Measurements from ENCODE around the gene FAM163B. TPM values are rescaled to one million over a fixed set of nuclear protein-coding genes. Genes with fewer than 3 reads are reported as not detected.

FAM163B gene
- total and polyA plus RNA-seq, 2 of the 8 experiments (the other 6 are each of a cell fraction or from before 2014, with no cell fraction given), result 0.63 to 1.0 TPM

DNA sequence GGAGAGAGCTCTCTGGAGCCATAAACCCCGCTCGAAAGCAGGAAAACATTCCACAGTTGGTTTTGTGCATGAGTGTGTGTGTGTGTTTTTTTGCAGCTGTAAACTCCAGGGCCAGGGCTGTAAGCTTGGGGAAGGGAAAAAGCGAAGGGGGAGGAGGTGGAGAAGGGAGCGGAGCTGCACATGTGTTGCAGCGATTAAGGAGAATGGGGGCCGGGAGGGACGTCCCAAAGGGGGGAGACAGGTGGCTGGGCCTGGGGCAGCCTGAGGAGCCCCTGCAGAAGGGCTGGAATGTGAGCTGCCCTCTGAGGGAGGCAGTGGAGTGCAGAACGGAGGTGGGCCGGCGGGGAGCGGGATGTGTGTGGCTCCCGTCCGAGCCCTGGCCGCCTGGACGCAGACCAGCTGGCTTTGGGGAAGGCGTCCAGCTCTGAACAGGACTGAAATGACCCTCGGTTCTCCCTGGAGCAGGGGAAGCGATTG, 81.7 kb downstream of the FAM163B start:
- POLR2A ChIA-PET (ENCODE audit: partially characterized antibody), result interaction anchor here (0.6 to 3.0 kb wide), 4 partner anchors 10 to 122 kb away, joined by 3 to 11 read pairs (median 6); partner anchors contain the start of gene CACFD1
- TF ChIP-seq POLR2AphosphoS5 (IDR thresholded peaks at IDR 0.05; ENCODE audit: low read depth, low read length) (no peak), TEAD4 (IDR thresholded peaks at IDR 0.05; ENCODE audit: low read depth, low read length) (peak; percentile 52; the same call in 1 of the 2 replicates), BCL11A (IDR thresholded peaks at IDR 0.05; ENCODE audit: low read depth in 2 of 2, low read length in 2 of 2) (no peak), PHF8 (conservative IDR thresholded peaks at IDR 0.05; ENCODE audit: low read depth, low read length) (no peak), TAF1 (IDR thresholded peaks at IDR 0.05; ENCODE audit: low read depth, low read length) (no peak), SP1 (IDR thresholded peaks at IDR 0.05; ENCODE audit: low read depth, low read length) (no peak), CEBPB (IDR thresholded peaks at IDR 0.05; ENCODE audit: low read depth, low read length) (no peak), RBBP5 (IDR thresholded peaks at IDR 0.05; ENCODE audit: borderline replicate concordance, low read depth, low read length) (no peak), GABPA (IDR thresholded peaks at IDR 0.05; ENCODE audit: borderline replicate concordance, insufficient read depth, low read length) (0 out of 2 replicates have a peak, but pooled peaks have one; percentile 35), KDM1A (IDR thresholded peaks at IDR 0.05; ENCODE audit: borderline replicate concordance, low read length) (no peak), EP300 (IDR thresholded peaks at IDR 0.05; ENCODE audit: borderline replicate concordance in 1 of 2, low read depth in 2 of 2, low read length in 2 of 2) (no peak), TAF7 (optimal IDR thresholded peaks at IDR 0.05; ENCODE audit: borderline replicate concordance, low read depth, low read length) (no peak), KDM4A (IDR thresholded peaks at IDR 0.05; ENCODE audit: low read depth, low read length, severe bottlenecking) (no peak)

More for the DNA sequence above, 81.7 kb downstream of the FAM163B start:
- H3K9me3 ChIP-seq (ENCODE audit: insufficient read depth in 2 of 2, low read depth in 1 of 2, low read length in 1 of 2), result no peaks in the 10 kb centered on the region
- H2BK120ac ChIP-seq (replicated peaks; ENCODE audit: low read depth, low read length), result peak overlapping the region; percentile 52
- H4K8ac ChIP-seq (ENCODE audit: extremely low read depth, insufficient read depth, low read length), result no peak overlapping the region; the same call in 1 of the 2 replicates
- no peak overlapping the region for H2AFZ ChIP-seq (ENCODE audit: low read length)
- H3K79me1 ChIP-seq (ENCODE audit: low read depth, low read length), result no peaks in the 10 kb centered on the region
- H2AK5ac ChIP-seq (ENCODE audit: low read depth, low read length), result no peak overlapping the region
- no peaks in the 10 kb centered on the region for H3K36me3 ChIP-seq (ENCODE audit: control insufficient read depth in 2 of 4, insufficient read depth in 4 of 4, low read length in 3 of 4)
- peaks cover 4 to 33% (median 30%) of the 10 kb centered on the region in 4 experiments for H3K4me1 ChIP-seq (replicated peaks in 1 of 4; ENCODE audit: control insufficient read depth in 3 of 4, insufficient read depth in 4 of 4, low read length in 3 of 4)
- H3K79me2 ChIP-seq (ENCODE audit: control insufficient read depth in 1 of 2, insufficient read depth in 2 of 2, low read length in 2 of 2), result no peaks in the 10 kb centered on the region
- H3K56ac ChIP-seq (replicated peaks; ENCODE audit: insufficient read length, low read depth, low read length), result no peak overlapping the region
- H3K9ac ChIP-seq (replicated peaks in 1 of 4; ENCODE audit: extremely low read depth in 1 of 4, low read depth in 3 of 4, low read length in 3 of 4), result no peak overlapping the region
- DNase-seq (ENCODE audit: low read depth in 1 of 2, low spot score in 2 of 2) (no peak), FAIRE-seq (no peak)
- WGBS, 2 experiments (ENCODE audit: extremely low coverage in 1 of 2, insufficient coverage in 1 of 2, insufficient read length in 1 of 2, insufficient replicate concordance in 2 of 2, low coverage in 1 of 2, low lambda C conversion rate in 2 of 2, missing lambda C conversion rate in 1 of 2), result 35% methylated on average over 18 of the region's 18 CpGs; no CpG with 5 or more reads in 1 of the 2 experiments
- peak overlapping the region; percentile 60 for H3K18ac ChIP-seq (ENCODE audit: extremely low read depth, low read length)
- H4K20me1 ChIP-seq (replicated peaks in 1 of 2; ENCODE audit: control insufficient read depth in 1 of 2, insufficient read depth in 2 of 2, low read length in 2 of 2), result no peaks in the 10 kb centered on the region
- H4K91ac ChIP-seq (replicated peaks; ENCODE audit: insufficient read length, low read length), result peak overlapping the region; percentile 32
- peaks cover 0 to 5% (median 2%) of the 10 kb centered on the region in 4 experiments; a peak in 4 of 7 replicates for H3K27me3 ChIP-seq (replicated peaks in 1 of 4; ENCODE audit: control insufficient read depth in 3 of 4, extremely low read depth in 1 of 4, insufficient read depth in 3 of 4, low read length in 3 of 4)
- no peak overlapping the region; a peak in 1 of 8 replicates for H3K4me3 ChIP-seq (ENCODE audit: extremely low read depth in 1 of 4, insufficient read depth in 2 of 4, low read depth in 3 of 4, low read length in 4 of 4)
- no peak overlapping the region for H4K5ac ChIP-seq (ENCODE audit: insufficient read length, low read depth, low read length)
- H2BK5ac ChIP-seq (ENCODE audit: low read depth, low read length), result peak overlapping the region; percentile 75; the same call in 1 of the 2 replicates
- H2BK20ac ChIP-seq (ENCODE audit: low read length), result peak overlapping the region; percentile 97; the same call in 1 of the 2 replicates
- H3K23ac ChIP-seq (ENCODE audit: insufficient read length), result no peak overlapping the region
- peak overlapping the region; percentile 70 for H3K4ac ChIP-seq (replicated peaks; ENCODE audit: insufficient read length, low read depth, low read length)
- CTCF ChIA-PET (ENCODE audit: partially characterized antibody), result interaction anchor here (0.6 to 2.0 kb wide), 10 partner anchors 15 to 199 kb away, joined by 3 to 6 read pairs (median 4); no protein-coding TSS in a partner anchor
- no peaks in the 10 kb centered on the region; the same call in 1 of the 2 replicates for H3K23me2 ChIP-seq (ENCODE audit: low read depth, low read length)
- H2BK12ac ChIP-seq (ENCODE audit: low read depth, low read length), result peak overlapping the region; percentile 92; the same call in 1 of the 2 replicates
- H3K27ac ChIP-seq (ENCODE audit: low read depth, low read length), result no peak overlapping the region
- peak overlapping the region; percentile 88; the same call in 1 of the 2 replicates for H2BK15ac ChIP-seq (ENCODE audit: low read length)
- H3K14ac ChIP-seq (ENCODE audit: insufficient read length), result no peak overlapping the region
- H3K4me2 ChIP-seq (ENCODE audit: insufficient read depth in 1 of 2, low read depth in 2 of 2, low read length in 2 of 2), result peak overlapping the region; percentile 43 to 48

Data from H1 (cell line).